SH-SY5Y (cell line): ENCODE results near the gene PPP1R16B.

Experiments used
- GATA2 ChIP-seq: IDR thresholded peaks from 2 replicates; pipeline ENCODE4 v1.6.1; 2011; ENCODE audit warnings: mild to moderate bottlenecking, low read depth, low read length
- GATA3 ChIP-seq: IDR thresholded peaks from 2 replicates; pipeline ENCODE4 v1.6.1; 2011; ENCODE audit warnings: low read depth, mild to moderate bottlenecking, low read length, moderate library complexity

The PPP1R16B gene

GRCh38 chr20:38842558-38842981 is 37.1 kb downstream of the PPP1R16B start:
- TF ChIP-seq GATA3, result no peak
- TF ChIP-seq GATA2, result no peak

- TF ChIP-seq GATA2 (no peak), GATA3 (no peak)
These were observed 37.8 kb downstream of the PPP1R16B start for GRCh38 chr20:38843346-38843745.

GRCh38 chr20:38844963-38845362 is 39.5 kb downstream of the PPP1R16B start:
- TF ChIP-seq GATA2 (no peak), GATA3 (no peak)

GRCh38 chr20:38847840-38848239 is 42.3 kb downstream of the PPP1R16B start:
- TF ChIP-seq GATA3 (no peak), GATA2 (no peak)

- TF ChIP-seq GATA2 (no peak), GATA3 (no peak)
These were observed 48.3 kb downstream of the PPP1R16B start for GRCh38 chr20:38853759-38854158.

GRCh38 chr20:38854654-38855066 is 49.2 kb downstream of the PPP1R16B start:
- TF ChIP-seq GATA2, result no peak
- no peak for TF ChIP-seq GATA3

- TF ChIP-seq GATA3, result no peak
- TF ChIP-seq GATA2, result no peak
These were observed 49.9 kb downstream of the PPP1R16B start for GRCh38 chr20:38855356-38855755.

GRCh38 chr20:38856570-38856969 is 51.1 kb downstream of the PPP1R16B start:
- TF ChIP-seq GATA3 (no peak), GATA2 (no peak)

- TF ChIP-seq GATA2, result no peak
- no peak for TF ChIP-seq GATA3
These were observed 52.2 kb downstream of the PPP1R16B start for GRCh38 chr20:38857703-38858102.

GRCh38 chr20:38859070-38859690 is 53.7 kb downstream of the PPP1R16B start:
- TF ChIP-seq GATA2 (no peak), GATA3 (no peak)

GRCh38 chr20:38861071-38861401 is 55.5 kb downstream of the PPP1R16B start:
- TF ChIP-seq GATA3 (no peak), GATA2 (no peak)

GRCh38 chr20:38862226-38862625 is 56.7 kb downstream of the PPP1R16B start:
- TF ChIP-seq GATA3 (no peak), GATA2 (no peak)

- TF ChIP-seq GATA2 (no peak), GATA3 (no peak)
These were observed 57.7 kb downstream of the PPP1R16B start for GRCh38 chr20:38863024-38863851.

GRCh38 chr20:38864662-38865061 is 59.2 kb downstream of the PPP1R16B start:
- TF ChIP-seq GATA2 (no peak), GATA3 (no peak)

GRCh38 chr20:38866265-38867061 is 61.0 kb downstream of the PPP1R16B start:
- peak; percentile 66; the same call in 1 of the 2 replicates for TF ChIP-seq GATA2
- TF ChIP-seq GATA3, result peak; percentile 39; the same call in 1 of the 2 replicates

GRCh38 chr20:38867062-38867359 is 61.5 kb downstream of the PPP1R16B start:
- 0 out of 2 replicates have a peak, but pooled peaks have one; percentile 16 for TF ChIP-seq GATA2
- TF ChIP-seq GATA3, result no peak
